ENCODE results near the gene B4GALNT1.
"Not testable (repeated sequence)": the region's sequence is repeated elsewhere in the genome, so short reads cannot be mapped to it uniquely, and the experiment has no call there.

B4GALNT1 gene

GRCh38 chr12:57632958-57633840, at the start of gene B4GALNT1:
TSS of gene B4GALNT1 (minus strand) at chr12:57633201. CDS start at chr12:57632132, 1,069 bp downstream.
- in situ Hi-C loops (cut with MboI; ENCODE audit: low sequenced_read_pairs): no loop called here

DNA sequence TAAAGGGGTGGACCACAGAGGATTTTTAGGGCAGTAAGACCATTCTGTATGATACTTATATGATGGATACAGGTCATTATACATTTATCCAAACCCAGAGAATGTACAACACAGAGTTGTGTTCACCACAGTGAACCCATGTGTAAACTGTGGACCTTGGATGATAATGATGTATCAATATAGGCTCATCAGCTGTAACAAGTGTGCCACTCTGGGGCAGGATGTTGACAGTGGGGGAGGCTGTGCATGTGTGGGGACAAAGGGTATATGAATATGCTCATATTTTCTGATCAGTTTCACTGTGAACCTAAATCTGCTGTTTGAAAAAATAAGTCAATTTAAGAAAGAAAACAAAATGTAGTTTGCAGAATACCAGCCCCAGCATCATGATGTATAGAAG, 46.7 kb upstream of the B4GALNT1 start:
- in situ Hi-C loops (cut with MboI; ENCODE audit: low sequenced_read_pairs): no loop called here

- in situ Hi-C loops (cut with MboI; ENCODE audit: low sequenced_read_pairs): not testable (repeated sequence)
These were observed 44.9 kb upstream of the B4GALNT1 start for GRCh38 chr12:57677947-57678346.

DNA sequence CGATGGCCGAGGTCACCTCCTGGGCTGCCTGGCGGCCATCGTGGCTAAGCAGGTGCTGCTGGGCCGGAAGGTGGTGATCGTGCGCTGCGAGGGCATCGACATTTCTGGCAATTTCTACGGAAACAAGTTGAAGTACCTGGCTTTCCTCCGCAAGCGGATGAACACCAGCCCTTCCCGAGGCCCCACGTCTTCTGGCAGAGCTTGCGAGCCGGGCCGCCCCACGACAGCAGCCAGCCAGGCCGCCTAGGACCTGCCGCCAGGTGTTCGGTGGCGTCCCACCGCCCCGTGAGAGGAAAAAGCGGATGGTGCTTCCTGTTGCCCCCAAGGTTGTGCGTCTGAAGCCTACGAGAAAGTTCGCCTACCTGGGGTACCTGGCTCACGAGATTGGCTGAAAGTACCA, 41.7 kb upstream of the B4GALNT1 start:
- in situ Hi-C loops (cut with MboI; ENCODE audit: low sequenced_read_pairs): no loop called here

DNA sequence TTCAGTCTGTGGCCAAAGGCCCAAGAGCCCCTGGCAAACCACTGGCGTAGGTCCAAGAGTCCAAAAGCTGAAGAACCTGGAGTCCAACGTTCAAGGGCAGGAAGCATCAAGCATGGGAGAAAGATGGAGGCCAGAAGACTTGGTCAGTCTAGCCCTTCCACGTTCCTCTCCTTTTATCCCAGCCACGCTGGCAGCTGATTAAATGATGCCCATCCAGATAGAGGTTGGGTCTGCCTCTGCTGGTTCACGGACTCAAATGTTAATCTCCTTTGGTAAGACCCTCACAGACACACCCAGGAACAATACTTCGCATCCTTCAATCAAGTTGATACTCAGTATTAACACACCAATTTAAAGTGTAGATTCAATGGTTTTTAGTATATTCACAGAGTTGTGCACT, 39.8 kb upstream of the B4GALNT1 start:
- in situ Hi-C loops (cut with MboI; ENCODE audit: low sequenced_read_pairs): no loop called here

GRCh38 chr12:57671811-57672210, 38.8 kb upstream of the B4GALNT1 start:
- in situ Hi-C loops (cut with MboI; ENCODE audit: low sequenced_read_pairs): not testable (repeated sequence)

DNA sequence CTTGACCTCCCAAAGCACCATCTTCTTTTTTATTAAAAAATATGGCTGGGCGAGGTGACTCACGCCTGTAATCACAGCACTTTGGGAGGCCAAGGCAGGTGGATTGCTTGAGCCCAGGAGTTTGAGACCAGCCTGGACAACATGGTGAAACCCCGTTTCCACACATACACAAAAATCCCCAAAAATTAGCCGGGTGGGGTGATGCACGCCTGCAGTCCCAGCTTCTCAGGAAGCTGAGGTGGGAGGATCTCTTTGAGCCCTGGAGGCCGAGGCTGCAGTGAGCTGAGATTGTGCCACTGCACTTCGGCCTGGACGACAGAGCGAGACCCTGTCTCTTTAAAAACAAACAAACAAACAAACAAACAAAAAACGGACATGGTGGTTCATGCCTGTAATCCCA, 36.7 kb upstream of the B4GALNT1 start:
- in situ Hi-C loops (cut with MboI; ENCODE audit: low sequenced_read_pairs): not testable (repeated sequence)

GRCh38 chr12:57666897-57667296, 33.9 kb upstream of the B4GALNT1 start:
- in situ Hi-C loops (cut with MboI; ENCODE audit: low sequenced_read_pairs): no loop called here

- in situ Hi-C loops (cut with MboI; ENCODE audit: low sequenced_read_pairs): not testable (repeated sequence)
These were observed 32.2 kb upstream of the B4GALNT1 start for GRCh38 chr12:57665066-57665820.

GRCh38 chr12:57661376-57661775, 28.4 kb upstream of the B4GALNT1 start:
- in situ Hi-C loops (cut with MboI; ENCODE audit: low sequenced_read_pairs): no loop called here

DNA sequence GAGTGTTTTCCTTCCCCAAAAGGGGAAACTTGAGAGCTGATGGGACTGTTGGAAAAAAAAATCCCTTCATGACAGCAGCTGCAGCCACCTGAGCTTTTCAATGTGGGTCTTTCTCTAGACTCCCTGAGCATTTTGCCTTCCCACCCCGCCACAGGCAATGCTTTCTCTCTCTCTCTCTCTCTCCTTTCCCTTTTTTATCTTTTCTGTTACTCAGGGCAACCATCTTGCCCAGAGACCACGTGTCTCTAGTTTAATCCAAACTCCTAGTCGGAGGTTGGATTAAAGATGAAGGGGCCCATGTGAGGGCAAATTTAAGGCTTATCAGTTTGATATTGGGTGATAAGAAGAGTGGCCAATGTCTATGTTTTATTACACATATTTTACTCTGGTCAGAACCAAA, 25.9 kb upstream of the B4GALNT1 start:
- in situ Hi-C loops (cut with MboI; ENCODE audit: low sequenced_read_pairs): no loop called here

GRCh38 chr12:57657744-57658143, 24.7 kb upstream of the B4GALNT1 start:
- in situ Hi-C loops (cut with MboI; ENCODE audit: low sequenced_read_pairs): no loop called here

DNA sequence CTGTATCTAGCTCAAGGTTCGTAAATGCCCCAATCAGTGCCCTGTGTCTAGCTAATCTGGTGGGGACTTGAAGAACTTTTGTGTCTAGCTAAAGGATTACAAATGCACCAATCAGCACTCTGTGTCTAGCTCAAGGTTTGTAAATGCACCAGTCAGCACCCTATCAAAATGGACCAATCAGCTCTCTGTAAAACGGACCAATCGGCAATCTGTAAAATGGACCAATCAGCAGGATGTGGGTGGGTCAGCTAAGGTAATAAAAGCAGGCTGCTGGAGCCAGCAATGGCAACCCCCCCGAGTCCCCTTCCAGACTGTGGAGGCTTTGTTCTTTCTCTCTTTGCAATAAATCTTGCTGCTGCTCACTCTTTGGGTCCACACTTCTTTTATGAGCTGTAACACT, 23.4 kb upstream of the B4GALNT1 start:
- in situ Hi-C loops (cut with MboI; ENCODE audit: low sequenced_read_pairs): not testable (repeated sequence)

DNA sequence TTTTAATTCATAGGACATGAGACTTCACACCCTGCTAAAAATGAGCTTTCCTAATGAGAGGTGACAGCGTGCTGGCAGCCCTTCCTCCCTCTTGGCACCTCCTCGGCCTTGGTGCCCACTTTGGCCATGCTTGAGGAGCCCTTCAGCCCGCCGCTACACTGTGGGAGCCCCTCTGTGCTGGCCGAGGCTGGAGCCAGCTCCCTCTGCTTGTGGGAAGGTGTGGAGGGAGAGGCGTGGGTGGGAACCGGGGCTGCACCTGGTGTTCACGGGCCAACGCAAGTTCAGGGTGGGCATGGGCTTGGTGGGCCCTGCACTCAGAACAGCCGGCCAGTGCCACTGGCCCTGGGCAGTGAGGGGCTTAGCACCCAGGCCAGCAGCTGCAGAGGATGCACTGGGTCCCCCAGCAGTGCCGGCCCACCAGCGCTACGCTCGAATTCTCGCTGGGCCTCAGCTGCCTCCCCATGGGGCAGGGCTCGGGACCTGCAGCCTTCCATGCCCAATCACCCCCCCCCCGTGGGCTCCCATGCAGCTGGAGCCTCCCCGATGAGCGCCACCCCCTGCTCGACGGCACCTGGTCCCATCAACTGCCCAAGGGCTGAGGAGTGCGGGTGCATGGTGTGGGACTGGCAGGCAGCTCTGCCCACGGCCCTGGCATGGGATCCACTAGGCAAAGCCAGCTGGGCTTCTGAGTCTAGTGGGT, 22.7 kb upstream of the B4GALNT1 start:
- in situ Hi-C loops (cut with MboI; ENCODE audit: low sequenced_read_pairs): no loop called here

GRCh38 chr12:57654042-57654441, 21.0 kb upstream of the B4GALNT1 start:
- in situ Hi-C loops (cut with MboI; ENCODE audit: low sequenced_read_pairs): no loop called here

GRCh38 chr12:57646659-57647049, 13.7 kb upstream of the B4GALNT1 start:
- in situ Hi-C loops (cut with MboI; ENCODE audit: low sequenced_read_pairs): not testable (repeated sequence)

DNA sequence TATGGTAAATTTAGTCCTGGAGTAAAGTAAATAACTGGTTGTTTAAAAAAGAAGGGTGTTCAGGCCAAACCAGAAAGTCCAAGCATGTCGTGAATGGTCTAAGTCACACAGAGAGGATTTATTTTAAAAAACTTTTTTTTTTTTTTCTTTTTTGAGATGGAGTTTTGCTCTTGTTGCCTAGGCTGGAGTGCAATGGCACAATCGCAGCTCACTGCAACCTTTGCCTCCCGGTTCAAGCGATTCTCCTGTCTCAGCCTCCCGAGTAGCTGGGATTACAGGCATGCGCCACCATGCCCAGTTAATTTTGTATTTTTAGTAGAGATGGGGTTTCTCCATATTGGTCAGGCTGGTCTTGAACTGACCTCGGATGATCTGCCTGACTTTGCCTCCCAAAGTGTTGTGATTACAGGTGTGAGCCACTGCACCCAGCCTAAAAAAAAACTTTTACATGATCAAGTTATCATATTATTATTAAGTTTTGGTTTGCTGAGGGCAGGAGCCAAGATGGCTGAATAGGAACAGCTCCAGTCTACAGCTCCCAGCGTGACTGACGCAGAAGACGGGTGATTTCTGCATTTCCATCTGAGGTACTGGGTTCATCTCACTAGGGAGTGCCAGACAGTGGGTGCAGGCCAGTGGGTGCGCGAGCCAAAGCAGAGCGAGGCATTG, 13.1 kb upstream of the B4GALNT1 start:
- in situ Hi-C loops (cut with MboI; ENCODE audit: low sequenced_read_pairs): not testable (repeated sequence)

- in situ Hi-C loops (cut with MboI; ENCODE audit: low sequenced_read_pairs): no loop called here
These were observed 8.9 kb upstream of the B4GALNT1 start for GRCh38 chr12:57641699-57642442.

- in situ Hi-C loops (cut with MboI; ENCODE audit: low sequenced_read_pairs): no loop called here
These were observed 7.4 kb upstream of the B4GALNT1 start for GRCh38 chr12:57640175-57641042.
